Sigmoid colon (tissue), 7 donors: ENCODE results near the gene RSAD1. TPM values are rescaled to one million over a fixed set of nuclear protein-coding genes. Genes with fewer than 3 reads are reported as not detected.

Experiments
- DNase-seq: peaks from one replicate; pipeline ENCODE4 v3.0.0-alpha.2; 2019
- H3K27ac ChIP-seq, 4 donors: fragments of 200-600 bp; sonication (generic); one replicate each; pipeline ENCODE4 v1.5.1; 2016 to 2019; ENCODE audit warnings: mild to moderate bottlenecking in 1 of 4
- H3K27me3 ChIP-seq, 3 donors: fragments of 200-600 bp; sonication (generic); one replicate each; pipeline ENCODE4 v1.5.1; 2019; ENCODE audit warnings: mild to moderate bottlenecking in 1 of 3
- H3K36me3 ChIP-seq, 4 donors: fragments of 200-600 bp; sonication (generic); one replicate each; pipeline ENCODE4 v1.5.1; 2016 to 2019
- H3K4me1 ChIP-seq, 4 donors: fragments of 200-600 bp; sonication (generic); one replicate each; pipeline ENCODE4 v1.5.1; 2017 to 2019
- H3K4me3 ChIP-seq, 4 donors: fragments of 200-600 bp; sonication (generic); one replicate each; pipeline ENCODE4 v1.5.1; 2017 to 2019; ENCODE audit warnings: mild to moderate bottlenecking in 2 of 4, moderate library complexity in 1 of 4
- H3K9me3 ChIP-seq, 4 donors: fragments of 200-600 bp in 3 of 4; sonication (generic) in 3 of 4; one replicate each; pipeline versions ENCODE4 v1.5.1 to v1.6.1; 2013 to 2019
- EP300 ChIP-seq, 4 donors: sonication (generic); formaldehyde crosslinking; IDR thresholded peaks; one replicate each; pipeline ENCODE4 v1.6.1; 2017; ENCODE audit warnings: antibody characterized with exemption in 4 of 4
- POLR2A ChIP-seq, 2 donors: fragments of 450-650 bp; IDR thresholded peaks; one replicate each; pipeline ENCODE4 v1.6.1; 2016; ENCODE audit warnings: antibody characterized with exemption in 2 of 2, mild to moderate bottlenecking in 2 of 2, moderate library complexity in 2 of 2
- POLR2AphosphoS5 ChIP-seq, 4 donors: sonication (generic); formaldehyde crosslinking; IDR thresholded peaks; one replicate each; pipeline ENCODE4 v1.6.1; 2017; ENCODE audit warnings: antibody characterized with exemption in 4 of 4
- WGBS, 2 donors: extraction: QIAGEN DNeasy Blood & Tissue Kit; methylation state at CpG; one replicate each; pipeline ENCODE4 v1.1.7; 2013; 5-methylcytosine and 5-hydroxymethylcytosine counted together
- intact Hi-C: fragments of 100-400 bp; cut with DNase I; formaldehyde crosslinking; loops from one replicate; pipeline ENCODE4 v1.15.1; 2023
- polyA plus RNA-seq, 3 donors: library from polyadenylated mRNA; stranded (reverse); fragments of 200-250 nt; gene quantifications; one replicate each; pipeline ENCODE4 v1.2.3, GENCODE V29; 2013
- total RNA-seq, 4 donors: library from RNA; depleted of rRNA; stranded (reverse); fragments of >200 nt; gene quantifications; one replicate each; pipeline ENCODE4 v1.1.0, GENCODE V29; 2016
- TF ChIP-seq, protein P1 (sequence below), 4 experiments: fragments of 450-650 bp in 3 of 4; fragments of 200-600 bp in 1 of 4; IDR thresholded peaks; one replicate each; pipeline ENCODE4 v1.5.1; 2016 to 2019; ENCODE audit warnings: antibody characterized with exemption in 4 of 4, mild to moderate bottlenecking in 3 of 4, moderate library complexity in 2 of 4
- donor health status: healthy with polysubstance abuse.
- donor health status: Bipolar disorder and iron deficiency.
- donor health status: healthy.

The RSAD1 gene
- total and polyA plus RNA-seq, 7 donors: 18.6 to 33.6 (median 23.2) TPM

- no peaks in the 10 kb centered on the region for H3K27me3 ChIP-seq
- intact Hi-C loops: no loop called here
- H3K36me3 ChIP-seq: no peaks in the 10 kb centered on the region
- no peak overlapping the region for H3K4me3 ChIP-seq
- H3K9me3 ChIP-seq: no peaks in the 10 kb centered on the region
- TF ChIP-seq EP300 (IDR thresholded peaks at IDR 0.05) (no peak), POLR2AphosphoS5 (IDR thresholded peaks at IDR 0.05) (no peak), POLR2A (IDR thresholded peaks at IDR 0.05) (no peak)
- TF ChIP-seq, protein P1, sequence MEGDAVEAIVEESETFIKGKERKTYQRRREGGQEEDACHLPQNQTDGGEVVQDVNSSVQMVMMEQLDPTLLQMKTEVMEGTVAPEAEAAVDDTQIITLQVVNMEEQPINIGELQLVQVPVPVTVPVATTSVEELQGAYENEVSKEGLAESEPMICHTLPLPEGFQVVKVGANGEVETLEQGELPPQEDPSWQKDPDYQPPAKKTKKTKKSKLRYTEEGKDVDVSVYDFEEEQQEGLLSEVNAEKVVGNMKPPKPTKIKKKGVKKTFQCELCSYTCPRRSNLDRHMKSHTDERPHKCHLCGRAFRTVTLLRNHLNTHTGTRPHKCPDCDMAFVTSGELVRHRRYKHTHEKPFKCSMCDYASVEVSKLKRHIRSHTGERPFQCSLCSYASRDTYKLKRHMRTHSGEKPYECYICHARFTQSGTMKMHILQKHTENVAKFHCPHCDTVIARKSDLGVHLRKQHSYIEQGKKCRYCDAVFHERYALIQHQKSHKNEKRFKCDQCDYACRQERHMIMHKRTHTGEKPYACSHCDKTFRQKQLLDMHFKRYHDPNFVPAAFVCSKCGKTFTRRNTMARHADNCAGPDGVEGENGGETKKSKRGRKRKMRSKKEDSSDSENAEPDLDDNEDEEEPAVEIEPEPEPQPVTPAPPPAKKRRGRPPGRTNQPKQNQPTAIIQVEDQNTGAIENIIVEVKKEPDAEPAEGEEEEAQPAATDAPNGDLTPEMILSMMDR (IDR thresholded peaks at IDR 0.05): no peak
- H3K4me1 ChIP-seq: peaks cover 0 to 4% (median under 1%) of the 10 kb centered on the region in 4 donors
- WGBS, 2 donors: 79 to 86% methylated on average over 2 of the region's 2 CpGs
- H3K27ac ChIP-seq: no peak overlapping the region
- DNase-seq: no peak
Observed at GRCh38 chr17:50520483-50520882, 41.8 kb downstream of the RSAD1 start.

DNA sequence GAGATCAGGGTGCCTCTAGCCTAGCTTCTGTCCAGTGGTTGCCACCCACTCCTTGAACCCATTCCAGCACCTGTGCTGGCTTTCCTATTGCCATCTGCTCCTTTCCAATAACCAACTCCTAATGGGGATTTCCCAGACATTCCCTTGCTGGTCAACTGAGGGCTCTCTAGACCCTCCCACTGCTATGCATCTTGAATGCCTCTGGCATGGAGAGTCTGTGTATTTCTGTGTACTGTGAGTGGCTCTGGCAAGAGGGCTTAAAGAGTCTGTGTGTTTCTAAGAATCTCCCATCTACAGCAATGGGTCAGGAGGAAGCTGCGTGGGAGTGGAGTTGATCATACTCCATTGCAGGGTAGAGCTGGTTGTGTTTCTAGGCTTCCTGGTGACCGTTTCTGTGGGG, 42.9 kb downstream of the RSAD1 start:
- DNase-seq: no peak
- TF ChIP-seq POLR2A (IDR thresholded peaks at IDR 0.05): no peak
- TF ChIP-seq, protein P1 (IDR thresholded peaks at IDR 0.05): no peak
- TF ChIP-seq POLR2AphosphoS5 (IDR thresholded peaks at IDR 0.05): no peak
- TF ChIP-seq EP300 (IDR thresholded peaks at IDR 0.05): no peak
- Histone ChIP-seq H3K36me3 (no peaks in the 10 kb centered on the region), H3K4me1 (no peaks in the 10 kb centered on the region), H3K27ac (no peak overlapping the region), H3K4me3 (no peak overlapping the region), H3K9me3 (no peaks in the 10 kb centered on the region), H3K27me3 (no peaks in the 10 kb centered on the region)
- 68 to 76% methylated on average over 2 of the region's 2 CpGs for WGBS, 2 donors
- intact Hi-C loops: no loop called here

GRCh38 chr17:50522766-50523165, 44.1 kb downstream of the RSAD1 start:
- H3K9me3 ChIP-seq: no peaks in the 10 kb centered on the region
- H3K27ac ChIP-seq: no peak overlapping the region
- H3K4me1 ChIP-seq: no peaks in the 10 kb centered on the region
- no peak for DNase-seq
- no peak for TF ChIP-seq EP300 (IDR thresholded peaks at IDR 0.05)
- no peak for TF ChIP-seq POLR2AphosphoS5 (IDR thresholded peaks at IDR 0.05)
- TF ChIP-seq POLR2A (IDR thresholded peaks at IDR 0.05): no peak
- TF ChIP-seq, protein P1 (IDR thresholded peaks at IDR 0.05): no peak
- intact Hi-C loops: no loop called here
- no peaks in the 10 kb centered on the region for H3K36me3 ChIP-seq
- WGBS, 2 donors: 91 to 93% methylated on average over 10 of the region's 10 CpGs
- H3K27me3 ChIP-seq: no peaks in the 10 kb centered on the region
- H3K4me3 ChIP-seq: no peak overlapping the region

GRCh38 chr17:50523208-50523607, 44.5 kb downstream of the RSAD1 start:
- WGBS, 2 donors: 81 to 85% methylated on average over 2 of the region's 2 CpGs
- Histone ChIP-seq H3K9me3 (no peaks in the 10 kb centered on the region), H3K4me1 (no peaks in the 10 kb centered on the region), H3K27me3 (no peaks in the 10 kb centered on the region), H3K27ac (no peak overlapping the region), H3K4me3 (no peak overlapping the region), H3K36me3 (no peaks in the 10 kb centered on the region)
- no peak for DNase-seq
- TF ChIP-seq EP300 (IDR thresholded peaks at IDR 0.05): no peak
- no peak for TF ChIP-seq POLR2AphosphoS5 (IDR thresholded peaks at IDR 0.05)
- no peak for TF ChIP-seq POLR2A (IDR thresholded peaks at IDR 0.05)
- TF ChIP-seq, protein P1 (IDR thresholded peaks at IDR 0.05): no peak
- intact Hi-C loops: no loop called here

DNA sequence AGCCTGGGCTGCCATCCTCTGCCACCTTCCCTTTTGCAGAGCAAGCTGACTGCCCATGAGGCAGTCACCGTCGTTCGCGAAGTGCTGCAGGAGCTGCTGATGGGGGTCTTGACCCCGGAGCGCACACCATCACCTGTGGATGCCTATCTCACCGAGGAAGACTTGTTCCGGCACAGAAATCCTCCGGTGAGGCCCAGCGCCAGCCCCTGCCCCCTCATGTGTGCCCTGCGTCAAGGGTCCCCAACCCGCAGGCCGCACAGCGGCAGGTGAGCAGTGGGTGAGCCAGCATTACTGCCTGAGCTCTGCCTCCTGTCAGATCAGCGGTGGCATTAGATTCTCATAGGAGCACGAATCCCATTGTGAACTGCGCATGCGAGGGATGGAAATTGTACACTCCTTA, 46.2 kb downstream of the RSAD1 start:
- Histone ChIP-seq H3K4me1 (no peaks in the 10 kb centered on the region), H3K27me3 (peaks cover 0 to 13% (median 7%) of the 10 kb centered on the region in 3 donors), H3K9me3 (no peaks in the 10 kb centered on the region), H3K27ac (no peak overlapping the region), H3K36me3 (no peaks in the 10 kb centered on the region), H3K4me3 (no peak overlapping the region)
- DNase-seq: no peak
- WGBS, 2 donors: 96 to 97% methylated on average over 18 of the region's 18 CpGs
- intact Hi-C loops: no loop called here
- TF ChIP-seq EP300 (IDR thresholded peaks at IDR 0.05): no peak
- no peak for TF ChIP-seq POLR2AphosphoS5 (IDR thresholded peaks at IDR 0.05)
- TF ChIP-seq, protein P1 (IDR thresholded peaks at IDR 0.05): no peak
- TF ChIP-seq POLR2A (IDR thresholded peaks at IDR 0.05): no peak
